GM12878 (cell line): ENCODE measurements around the gene LZIC. TPM values are rescaled to one million over a fixed set of nuclear protein-coding genes. Genes with fewer than 3 reads are reported as not detected.
A peak's percentile ranks its signal among the peaks of the same experiment; 100 is the strongest.

ENCODE experiments used
- BCL11A ChIP-seq: IDR thresholded peaks from 2 replicates; pipeline ENCODE4 v1.6.1; 2011; ENCODE audit warnings: low read depth, low read length
- BCL3 ChIP-seq: IDR thresholded peaks from 2 replicates; pipeline ENCODE4 v1.6.1; 2011; ENCODE audit warnings: borderline replicate concordance, low read depth, mild to moderate bottlenecking, moderate library complexity, low read length; ENCODE audit not compliant: insufficient read depth, poor library complexity, severe bottlenecking
- CBFB ChIP-seq: IDR thresholded peaks from 2 replicates; pipeline ENCODE4 v1.6.1; 2016; ENCODE audit warnings: antibody characterized with exemption, low read depth
- CHD1 ChIP-seq: IDR thresholded peaks from 2 replicates; pipeline ENCODE4 v1.6.1; 2012; ENCODE audit warnings: low read depth, low read length, improper control_type of control experiment
- ESRRA ChIP-seq: IDR thresholded peaks from 2 replicates; pipeline ENCODE4 v1.6.1; 2012; ENCODE audit warnings: mild to moderate bottlenecking, low read length, improper control_type of control experiment
- GATAD2B ChIP-seq: fragments of 450-650 bp; conservative IDR thresholded peaks from 2 replicates; pipeline ENCODE4 v1.6.1; 2017; ENCODE audit warnings: low read depth, mild to moderate bottlenecking, moderate library complexity
- KAT2A ChIP-seq: conservative IDR thresholded peaks from 2 replicates; pipeline ENCODE4 v1.6.1; 2011; ENCODE audit warnings: low read depth, low read length; ENCODE audit not compliant: control insufficient read depth
- MTA2 ChIP-seq: fragments of 450-650 bp; IDR thresholded peaks from 2 replicates; pipeline ENCODE4 v1.6.1; 2016; ENCODE audit warnings: low read depth, mild to moderate bottlenecking, moderate library complexity
- MXI1 ChIP-seq: fragments of 150-350 bp; IDR thresholded peaks from 2 replicates; pipeline ENCODE4 v1.6.1; 2011; ENCODE audit warnings: low read depth, mild to moderate bottlenecking, inconsistent platforms, low read length, improper control_type of control experiment
- NKRF ChIP-seq: fragments of 450-650 bp; conservative IDR thresholded peaks from 2 replicates; pipeline ENCODE4 v1.6.1; 2017; ENCODE audit warnings: mild to moderate bottlenecking, moderate library complexity
- REST ChIP-seq: IDR thresholded peaks from 2 replicates; pipeline ENCODE4 v1.6.1; 2012; ENCODE audit warnings: mild to moderate bottlenecking, low read depth, low read length
- SIN3A ChIP-seq: IDR thresholded peaks from 2 replicates; pipeline ENCODE4 v1.6.1; 2012; ENCODE audit warnings: low read depth, low read length, improper control_type of control experiment
- SPI1 ChIP-seq: IDR thresholded peaks from 2 replicates; pipeline ENCODE4 v1.6.1; 2011; ENCODE audit warnings: low read depth, mild to moderate bottlenecking, low read length, moderate library complexity, borderline replicate concordance; ENCODE audit not compliant: insufficient read depth
- ZNF217 ChIP-seq: fragments of 450-650 bp; IDR thresholded peaks from 2 replicates; pipeline ENCODE4 v1.6.1; 2017; ENCODE audit warnings: antibody characterized with exemption, mild to moderate bottlenecking
- ZNF24 ChIP-seq: fragments of 450-650 bp; IDR thresholded peaks from 2 replicates; pipeline ENCODE4 v1.6.1; 2017; ENCODE audit warnings: antibody characterized with exemption, mild to moderate bottlenecking
- polyA plus RNA-seq, 11 experiments: library from polyadenylated mRNA; depleted of rRNA in 4 of 11; unstranded in 6 of 11; stranded (reverse) in 5 of 11; fragments of >200 nt; fragmentation: Nextera tagmentation in 4 of 11; fragmentation: Illumina TruSeq in 1 of 11; extraction: Ambion mirVana in 4 of 11; extraction: Trizol in 1 of 11; gene quantifications; 1 replicate in 1 of 11; 2 replicates in 10 of 11; pipeline versions ENCODE4 v1.2.1 to v1.2.3, GENCODE V29; 2011 to 2016; ENCODE audit warnings: inconsistent platforms in 2 of 11, missing spikeins in 2 of 11, low read depth in 1 of 11
- total RNA-seq, 4 experiments: library from RNA; depleted of rRNA in 3 of 4; stranded (reverse); fragments of >200 nt in 3 of 4; fragmentation: Illumina TruSeq in 1 of 4; extraction: Trizol in 1 of 4; gene quantifications; 2 replicates each; pipeline versions ENCODE4 v1.2.1 to v1.2.3, GENCODE V29; 2013 to 2021
- TF ChIP-seq, protein P1 (sequence below), 3 experiments: IDR thresholded peaks in 2 of 3; conservative IDR thresholded peaks in 1 of 3; 2 replicates each; pipeline ENCODE4 v1.5.1; 2011; ENCODE audit warnings: low read depth in 3 of 3, low read length in 3 of 3, mild to moderate bottlenecking in 3 of 3, control low read depth in 2 of 3, moderate library complexity in 2 of 3, inconsistent platforms in 1 of 3, mixed read lengths in 1 of 3; ENCODE audit not compliant: control insufficient read depth in 2 of 3, insufficient read depth in 1 of 3; ENCODE audit errors: extremely low read depth in 1 of 3

Gene LZIC
- total and polyA plus RNA-seq, 10 of the 15 experiments (the other 5 are each of a cell fraction or from before 2014, with no cell fraction given): 7.3 to 30.3 (median 17.1) TPM

GRCh38 chr1:9910423-9911178, 32.6 kb downstream of the LZIC start (continued):
- 0 out of 2 replicates have a peak, but pooled peaks have one; percentile 34 for TF ChIP-seq NKRF
- peak; percentile 24; the same call in 1 of the 2 replicates for TF ChIP-seq GATAD2B
- 0 out of 2 replicates have a peak, but pooled peaks have one; percentile 44 for TF ChIP-seq ESRRA
- TF ChIP-seq BCL11A: no peak
- no peak for TF ChIP-seq SPI1
- TF ChIP-seq REST: no peak
- no peak for TF ChIP-seq ZNF217
- no peak for TF ChIP-seq BCL3
- TF ChIP-seq ZNF24: no peak
- peak; percentile 75; the same call in 1 of the 2 replicates for TF ChIP-seq SIN3A
- TF ChIP-seq KAT2A: no peak
- TF ChIP-seq MTA2: no peak
- TF ChIP-seq MXI1: peak; percentile 70
- TF ChIP-seq CHD1: no peak; the same call in 1 of the 2 replicates
- TF ChIP-seq, protein P1, sequence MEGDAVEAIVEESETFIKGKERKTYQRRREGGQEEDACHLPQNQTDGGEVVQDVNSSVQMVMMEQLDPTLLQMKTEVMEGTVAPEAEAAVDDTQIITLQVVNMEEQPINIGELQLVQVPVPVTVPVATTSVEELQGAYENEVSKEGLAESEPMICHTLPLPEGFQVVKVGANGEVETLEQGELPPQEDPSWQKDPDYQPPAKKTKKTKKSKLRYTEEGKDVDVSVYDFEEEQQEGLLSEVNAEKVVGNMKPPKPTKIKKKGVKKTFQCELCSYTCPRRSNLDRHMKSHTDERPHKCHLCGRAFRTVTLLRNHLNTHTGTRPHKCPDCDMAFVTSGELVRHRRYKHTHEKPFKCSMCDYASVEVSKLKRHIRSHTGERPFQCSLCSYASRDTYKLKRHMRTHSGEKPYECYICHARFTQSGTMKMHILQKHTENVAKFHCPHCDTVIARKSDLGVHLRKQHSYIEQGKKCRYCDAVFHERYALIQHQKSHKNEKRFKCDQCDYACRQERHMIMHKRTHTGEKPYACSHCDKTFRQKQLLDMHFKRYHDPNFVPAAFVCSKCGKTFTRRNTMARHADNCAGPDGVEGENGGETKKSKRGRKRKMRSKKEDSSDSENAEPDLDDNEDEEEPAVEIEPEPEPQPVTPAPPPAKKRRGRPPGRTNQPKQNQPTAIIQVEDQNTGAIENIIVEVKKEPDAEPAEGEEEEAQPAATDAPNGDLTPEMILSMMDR (IDR thresholded peaks at IDR 0.05 in 2 of 3, conservative IDR thresholded peaks at IDR 0.05 in 1 of 3; ENCODE audit: control insufficient read depth in 2 of 3, extremely low read depth in 1 of 3, insufficient read depth in 1 of 3, low read depth in 3 of 3, low read length in 3 of 3): no peak
- peak; percentile 37; the same call in 1 of the 2 replicates for TF ChIP-seq CBFB
